GM19395 (cell line): Measurements from ENCODE around the gene TRIP13.

Source experiments
- ATAC-seq: cut with Tn5 transposase; IDR thresholded peaks from one replicate; pipeline ENCODE4 v1.9.1; 2021; ENCODE audit warnings: mild to moderate bottlenecking, moderate library complexity; ENCODE audit not compliant: unreplicated experiment

The TRIP13 gene

DNA sequence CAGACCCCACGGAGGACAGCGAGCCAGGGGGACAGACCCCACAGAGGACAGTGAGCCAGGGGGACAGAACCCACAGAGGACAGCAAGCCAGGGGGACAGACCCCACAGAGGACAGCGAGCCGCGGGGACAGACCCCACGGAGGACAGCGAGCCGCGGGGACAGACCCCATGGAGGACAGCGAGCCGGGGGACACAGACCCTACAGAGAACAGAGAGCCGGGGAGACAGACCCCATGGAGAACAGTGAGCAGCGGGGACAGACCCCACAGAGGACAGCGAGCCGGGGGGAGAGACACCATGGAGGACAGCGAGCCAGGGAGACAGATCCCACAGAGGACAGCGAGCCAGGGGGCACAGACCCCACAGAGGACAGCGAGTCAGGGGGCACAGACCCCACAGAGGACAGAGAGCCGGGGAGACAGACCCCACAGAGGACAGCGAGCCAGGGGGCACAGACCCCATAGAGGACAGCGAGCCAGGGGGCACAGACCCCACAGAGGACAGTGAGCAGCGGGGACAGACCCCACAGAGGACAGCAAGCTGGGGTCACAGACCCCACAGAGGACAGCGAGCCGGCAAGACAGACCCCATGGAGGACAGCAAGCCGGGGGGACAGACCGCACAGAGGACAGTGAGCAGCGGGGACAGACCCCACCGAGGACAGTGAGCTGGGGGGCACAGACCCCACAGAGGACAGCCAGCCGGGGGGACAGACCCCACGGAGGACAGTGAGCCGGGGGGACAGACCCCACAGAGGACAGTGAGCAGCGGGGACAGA, 37.5 kb upstream of the TRIP13 start:
- no peak for ATAC-seq

- no peak for ATAC-seq
These were observed 36.7 kb upstream of the TRIP13 start for GRCh38 chr5:855771-856530.

GRCh38 chr5:856531-857425, 35.9 kb upstream of the TRIP13 start:
- ATAC-seq = no peak

DNA sequence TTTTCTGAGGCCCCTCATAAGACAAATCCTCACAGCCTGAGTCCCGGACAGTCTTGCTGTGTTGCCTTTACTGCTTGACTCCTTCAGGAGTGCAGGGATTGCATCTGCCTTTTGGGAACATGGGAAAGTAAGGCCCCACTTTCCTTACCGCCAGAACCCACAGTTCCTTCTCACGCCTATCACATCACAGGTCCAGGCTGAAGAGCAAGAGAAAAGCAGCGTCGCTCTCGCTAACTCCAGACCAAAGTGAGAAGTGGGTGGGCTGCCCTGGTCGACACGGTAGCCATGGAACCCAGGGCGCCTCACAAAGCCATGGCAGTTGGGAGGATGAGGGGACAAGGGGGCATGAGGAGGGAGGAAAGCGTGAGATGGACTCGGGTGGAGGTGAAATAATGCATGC, 34.0 kb upstream of the TRIP13 start:
- no peak for ATAC-seq

GRCh38 chr5:859391-859790, 33.3 kb upstream of the TRIP13 start:
- no peak for ATAC-seq

GRCh38 chr5:859798-860296, 32.8 kb upstream of the TRIP13 start:
- ATAC-seq = no peak

DNA sequence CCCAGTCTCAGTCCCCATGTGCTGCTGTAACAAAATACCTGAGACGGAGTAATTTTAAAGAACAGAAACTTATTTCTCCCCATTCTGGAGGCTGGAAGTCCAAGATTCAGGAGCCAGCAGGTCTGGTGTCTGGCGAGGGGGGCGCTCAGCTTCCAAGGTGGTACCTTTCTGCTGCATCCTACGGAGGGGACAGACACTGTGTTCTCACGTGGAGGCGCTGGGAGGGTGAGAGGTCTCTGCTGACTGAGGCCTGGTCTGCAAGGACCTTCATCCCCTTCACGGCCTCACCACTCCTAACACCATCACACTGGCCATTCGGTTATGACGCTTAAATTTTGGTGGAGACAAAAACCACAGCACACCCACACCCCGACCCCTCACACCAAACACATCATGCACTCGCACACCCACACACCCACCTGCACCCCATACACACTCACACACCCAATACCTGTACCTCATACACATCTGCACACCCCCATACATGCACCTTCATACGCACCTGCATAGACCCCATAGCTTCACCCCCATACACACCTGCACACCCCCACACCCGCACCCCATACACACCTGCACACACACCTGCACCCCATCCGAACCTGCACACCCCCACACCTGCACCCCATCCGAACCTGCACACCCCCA, 32.1 kb upstream of the TRIP13 start:
- ATAC-seq = no peak

DNA sequence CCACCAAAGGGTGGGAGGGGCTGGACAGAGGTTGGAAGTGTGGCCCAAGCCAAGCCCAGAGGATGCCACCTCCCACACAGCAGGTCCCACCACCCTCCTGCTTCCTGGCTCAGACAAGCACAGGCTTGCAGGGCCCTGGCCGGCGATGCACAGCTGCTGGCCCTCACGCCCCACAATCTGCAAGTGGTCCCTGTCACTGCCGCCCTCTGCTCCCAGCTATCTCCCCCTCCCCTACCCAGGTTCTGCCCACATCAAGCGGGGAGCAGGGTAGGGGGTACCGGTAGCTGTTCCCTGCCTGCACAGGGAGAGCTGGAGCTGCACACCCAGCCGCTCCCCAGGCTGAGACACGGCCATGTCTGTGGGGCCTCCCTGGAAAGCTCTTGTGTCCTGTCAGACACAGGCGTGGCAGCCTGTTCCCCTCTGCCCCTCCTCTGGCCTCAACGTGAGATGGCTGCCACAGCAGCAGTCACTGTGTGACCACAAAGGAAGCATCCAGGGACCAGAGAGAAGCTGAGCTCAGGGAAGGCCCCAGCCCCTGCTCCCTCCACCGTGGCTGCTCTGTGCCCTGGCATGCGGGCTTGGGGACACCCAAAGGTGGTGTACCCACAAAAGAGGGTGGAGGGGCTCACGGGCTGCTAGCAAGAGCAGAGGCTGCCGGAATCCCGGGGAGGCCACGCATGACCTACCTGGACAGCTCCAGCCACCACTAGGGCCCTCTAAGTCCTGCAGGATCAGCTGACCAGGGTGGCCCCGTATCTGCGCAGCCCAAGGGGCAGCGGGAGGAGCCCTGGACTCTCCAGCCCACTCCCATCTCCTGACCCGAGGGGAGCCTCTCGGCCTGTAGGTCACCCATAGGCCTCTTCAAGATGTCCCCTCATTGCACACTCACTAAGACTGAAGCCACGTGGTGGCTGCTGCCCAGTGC, 31.0 kb upstream of the TRIP13 start:
- ATAC-seq = no peak

DNA sequence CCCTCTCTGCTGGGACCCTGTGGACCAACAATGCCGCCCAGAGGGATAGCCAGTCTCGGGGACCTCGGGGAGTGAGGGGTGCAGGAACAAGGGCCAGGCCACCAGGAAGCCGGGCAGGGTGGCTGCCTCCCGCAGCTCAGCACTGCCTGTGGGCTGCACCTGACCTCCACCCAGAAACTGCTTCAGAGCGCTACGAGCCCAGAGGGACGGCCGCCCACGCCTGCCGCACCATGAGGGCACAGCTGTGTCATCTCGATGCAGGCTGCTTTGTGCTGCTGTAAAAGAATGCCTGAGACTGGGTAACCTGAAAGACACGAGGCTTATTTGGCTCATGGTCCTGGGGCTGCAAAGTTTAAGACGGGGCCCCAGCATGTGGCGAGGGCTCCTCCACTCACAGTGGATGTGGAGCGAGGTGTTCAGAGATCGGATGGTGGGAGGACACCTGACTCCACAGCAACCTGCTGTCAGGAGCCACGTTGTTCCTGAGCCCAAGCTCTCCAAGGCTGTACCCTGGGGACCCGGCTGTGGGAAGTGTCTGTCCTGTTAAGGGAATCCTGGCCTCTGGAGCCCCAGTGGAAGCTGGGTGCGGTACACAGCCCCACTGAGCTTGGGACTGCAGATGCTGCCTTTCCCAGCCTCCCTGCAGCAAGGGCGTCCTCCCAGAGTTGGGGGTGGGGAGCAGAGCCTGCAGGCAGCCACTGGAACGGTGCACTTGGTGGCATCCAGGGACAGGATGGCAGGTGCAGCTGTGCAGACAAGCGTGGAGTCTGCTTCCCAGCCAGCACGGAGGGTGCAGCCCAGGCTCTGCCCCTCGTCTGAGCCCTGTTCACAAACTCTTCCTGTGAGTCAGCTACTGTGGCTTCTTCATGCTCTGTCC, 30.1 kb upstream of the TRIP13 start:
- no peak for ATAC-seq

- ATAC-seq = no peak
These were observed 29.4 kb upstream of the TRIP13 start for GRCh38 chr5:863244-863805.

DNA sequence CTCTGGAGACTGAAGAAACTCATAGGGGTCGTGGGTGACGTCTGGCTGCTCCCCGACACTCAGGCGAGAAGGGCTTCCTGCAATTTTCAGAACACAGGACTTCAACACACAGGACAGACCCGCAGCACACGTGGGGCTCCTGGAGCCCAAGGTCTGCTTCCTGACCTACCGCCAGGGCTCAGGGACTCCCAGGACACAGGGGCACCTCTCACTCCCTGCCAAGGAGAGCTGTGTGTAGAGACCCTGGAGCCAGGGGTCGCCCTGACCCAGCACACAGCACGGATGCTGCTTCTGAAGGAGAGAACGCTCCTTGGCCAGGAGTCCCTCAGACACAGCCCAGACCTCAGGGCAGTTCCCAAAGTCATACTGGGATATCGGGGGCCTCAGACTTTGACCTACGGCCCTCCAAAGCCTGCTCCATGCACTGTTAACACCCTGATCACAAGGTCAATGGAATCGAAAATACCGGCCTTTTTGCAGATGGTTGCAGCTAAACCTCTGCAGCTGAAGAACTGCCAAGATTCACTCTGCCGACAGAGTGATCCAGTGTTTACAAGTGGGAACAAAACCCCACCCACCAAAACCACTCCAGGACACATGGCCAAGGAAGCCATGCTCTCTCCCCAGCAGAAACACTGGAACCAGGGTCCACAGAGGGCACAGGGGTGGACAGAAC, 28.1 kb upstream of the TRIP13 start:
- no peak for ATAC-seq

DNA sequence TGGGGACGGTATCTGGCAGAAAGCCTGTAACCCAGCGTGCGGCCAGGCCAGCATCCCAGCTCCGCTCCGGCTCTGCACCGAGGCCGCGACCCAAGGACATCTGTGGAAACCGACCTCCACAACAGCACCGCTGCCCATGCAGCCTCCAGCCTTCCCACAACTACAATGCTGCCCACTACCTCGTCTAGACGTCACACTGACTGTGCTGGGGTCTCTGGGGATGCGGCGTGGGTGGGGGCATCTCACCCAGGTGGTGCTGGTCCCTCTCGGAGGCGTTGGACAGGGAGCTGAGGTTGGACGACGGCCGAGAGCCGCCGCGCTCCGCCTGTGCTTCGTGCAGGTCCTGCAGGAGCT, 27.5 kb upstream of the TRIP13 start:
- no peak for ATAC-seq

DNA sequence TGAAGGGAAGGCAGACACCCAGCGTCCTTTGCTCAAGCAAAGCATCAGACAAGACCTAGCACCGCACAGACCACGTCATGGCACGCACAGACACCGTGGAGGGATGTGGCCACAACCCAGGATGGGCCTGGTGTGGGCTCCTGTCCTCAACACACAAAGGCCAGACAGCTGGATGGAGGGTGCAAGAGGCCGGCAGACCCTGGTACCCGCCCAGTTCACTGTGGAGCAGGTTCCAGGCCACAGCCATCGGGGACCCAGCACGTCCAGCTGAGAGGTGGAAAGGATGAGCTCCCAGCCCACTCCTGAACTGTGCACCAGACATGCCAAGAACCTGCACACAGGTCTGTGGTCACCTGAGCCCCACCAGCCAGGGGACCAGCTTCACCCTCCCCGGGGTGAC, 26.9 kb upstream of the TRIP13 start:
- no peak for ATAC-seq

DNA sequence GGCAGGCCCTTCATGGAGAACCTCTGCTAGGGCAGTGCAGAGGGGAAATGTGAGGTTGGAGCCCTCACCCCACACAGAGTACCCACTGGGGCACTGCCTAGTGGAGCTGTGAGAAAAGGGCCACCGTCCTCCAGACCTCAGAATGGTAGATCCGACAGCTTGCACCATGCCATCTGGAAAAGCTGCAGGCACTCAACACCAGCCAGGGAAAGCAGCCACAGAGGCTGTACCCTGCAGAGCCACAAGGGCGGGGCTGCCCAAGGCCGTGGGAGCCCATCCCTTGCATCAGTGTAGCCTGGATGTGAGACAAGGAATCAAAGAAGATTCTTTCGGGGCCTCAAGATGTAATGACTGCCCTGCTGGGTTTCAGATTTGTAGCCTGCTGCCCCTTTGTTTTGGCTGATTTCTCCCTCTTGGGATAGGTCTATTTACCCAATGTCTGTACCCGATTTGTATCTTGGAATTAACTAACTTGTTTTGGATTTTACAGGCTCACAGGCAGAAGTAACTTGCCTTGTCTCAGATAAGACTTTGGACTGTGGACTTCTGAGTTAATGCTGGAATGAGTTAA, 25.3 kb upstream of the TRIP13 start:
- no peak for ATAC-seq

- ATAC-seq = no peak
These were observed 24.1 kb upstream of the TRIP13 start for GRCh38 chr5:868428-869135.

DNA sequence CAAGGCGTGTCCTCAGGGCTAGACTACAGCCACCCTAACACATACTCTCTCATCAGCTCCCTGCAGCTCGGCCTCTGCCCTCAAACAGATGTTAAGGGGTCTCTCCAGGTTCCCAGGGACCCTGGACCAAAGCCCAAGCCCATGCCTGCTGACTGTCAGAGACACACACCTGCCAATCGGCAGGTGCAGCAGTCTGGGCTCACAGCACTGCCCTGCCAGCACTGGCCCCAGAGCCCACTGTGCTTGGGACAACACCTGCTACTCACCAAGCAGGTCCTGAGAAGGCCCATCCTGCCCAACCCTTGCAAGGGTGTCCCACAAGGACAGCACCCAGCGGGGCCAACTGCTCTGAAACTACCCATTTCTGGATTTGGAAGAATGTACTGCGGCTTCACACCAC, 21.7 kb upstream of the TRIP13 start:
- ATAC-seq = no peak
